H9 (cell line): ENCODE measurements around the gene KCNJ12. TPM values are rescaled to one million over a fixed set of nuclear protein-coding genes. Genes with fewer than 3 reads are reported as not detected.
A peak's percentile ranks its signal among the peaks of the same experiment; 100 is the strongest.

ENCODE experiments used
- DNase-seq: peaks from one replicate; pipeline ENCODE4 v3.0.0-alpha.2; 2017
- H2AFZ ChIP-seq: one replicate; pipeline ENCODE4 v1.6.1; 2013; ENCODE audit warnings: mild to moderate bottlenecking, low read length, control low read depth, moderate library complexity
- H2AK5ac ChIP-seq: 2 replicates; pipeline ENCODE4 v1.6.1; 2013; ENCODE audit warnings: low read length, control low read depth, mixed read lengths; ENCODE audit not compliant: insufficient read length
- H2BK120ac ChIP-seq: one replicate; pipeline ENCODE4 v1.6.1; 2013; ENCODE audit warnings: low read depth, mild to moderate bottlenecking, low read length, control low read depth, inconsistent platforms; ENCODE audit not compliant: poor library complexity, severe bottlenecking
- H2BK12ac ChIP-seq: 2 replicates; pipeline ENCODE4 v1.6.1; 2013; ENCODE audit warnings: low read length, control low read depth, mixed read lengths, low read depth; ENCODE audit not compliant: insufficient read length
- H2BK15ac ChIP-seq: 2 replicates; pipeline ENCODE4 v1.6.1; 2013; ENCODE audit warnings: low read depth, low read length, control low read depth
- H2BK20ac ChIP-seq: one replicate; pipeline ENCODE4 v1.6.1; 2013; ENCODE audit warnings: low read depth, mild to moderate bottlenecking, low read length, control low read depth, inconsistent platforms; ENCODE audit not compliant: poor library complexity, severe bottlenecking
- H2BK5ac ChIP-seq: 2 replicates; pipeline ENCODE4 v1.6.1; 2013; ENCODE audit warnings: low read length, control low read depth, mixed read lengths; ENCODE audit not compliant: insufficient read length
- H3K14ac ChIP-seq: 2 replicates; pipeline ENCODE4 v1.6.1; 2013; ENCODE audit warnings: low read length, control low read depth; ENCODE audit not compliant: insufficient read depth
- H3K18ac ChIP-seq: 2 replicates; pipeline ENCODE4 v1.6.1; 2013; ENCODE audit warnings: low read depth, mild to moderate bottlenecking, mixed read lengths, low read length, control low read depth; ENCODE audit not compliant: insufficient read length
- H3K23ac ChIP-seq: 2 replicates; pipeline ENCODE4 v1.6.1; 2013; ENCODE audit warnings: low read length, control low read depth, mixed read lengths, low read depth; ENCODE audit not compliant: insufficient read length
- H3K23me2 ChIP-seq: 2 replicates; pipeline ENCODE4 v1.6.1; 2013; ENCODE audit warnings: low read depth, mild to moderate bottlenecking, mixed read lengths, low read length, control low read depth; ENCODE audit not compliant: insufficient read length, poor library complexity, severe bottlenecking
- H3K27ac ChIP-seq: 2 replicates; pipeline ENCODE4 v1.5.1; 2013; ENCODE audit warnings: low read length, control low read depth, mixed read lengths, low read depth; ENCODE audit not compliant: insufficient read length
- H3K27me3 ChIP-seq: 2 replicates; pipeline ENCODE4 v1.6.1; 2013; ENCODE audit warnings: low read length, control low read depth, inconsistent platforms; ENCODE audit not compliant: insufficient read depth
- H3K4ac ChIP-seq: 2 replicates; pipeline ENCODE4 v1.6.1; 2013; ENCODE audit warnings: low read depth, mild to moderate bottlenecking, control low read depth, inconsistent platforms, low read length, moderate library complexity
- H3K4me1 ChIP-seq: 2 replicates; pipeline ENCODE4 v1.6.1; 2013; ENCODE audit warnings: low read length, control low read depth, inconsistent platforms; ENCODE audit not compliant: insufficient read depth
- H3K4me2 ChIP-seq: 2 replicates; pipeline ENCODE4 v1.6.1; 2013; ENCODE audit warnings: low read length, control low read depth, mixed read lengths; ENCODE audit not compliant: insufficient read length, insufficient read depth
- H3K56ac ChIP-seq: 2 replicates; pipeline ENCODE4 v1.6.1; 2013; ENCODE audit warnings: low read depth, mild to moderate bottlenecking, mixed read lengths, low read length, control low read depth; ENCODE audit not compliant: insufficient read length
- H3K79me1 ChIP-seq: 2 replicates; pipeline ENCODE4 v1.6.1; 2013; ENCODE audit warnings: low read depth, mild to moderate bottlenecking, moderate library complexity, low read length, control low read depth, inconsistent platforms; ENCODE audit not compliant: insufficient read depth, poor library complexity, severe bottlenecking
- H3K79me2 ChIP-seq: 2 replicates; pipeline ENCODE4 v1.6.1; 2013; ENCODE audit warnings: low read length, control low read depth, inconsistent platforms; ENCODE audit not compliant: insufficient read depth
- H3K9ac ChIP-seq: 2 replicates; pipeline ENCODE4 v1.6.1; 2013; ENCODE audit warnings: low read length, control low read depth, mixed read lengths; ENCODE audit not compliant: insufficient read length; ENCODE audit errors: extremely low read depth
- H3K9me3 ChIP-seq: one replicate; pipeline ENCODE4 v1.6.1; 2013; ENCODE audit warnings: low read depth, low read length, inconsistent platforms; ENCODE audit not compliant: control insufficient read depth
- H3T11ph ChIP-seq: one replicate; pipeline ENCODE4 v1.6.1; 2013; ENCODE audit warnings: mild to moderate bottlenecking, low read length, control low read depth, inconsistent platforms
- H4K20me1 ChIP-seq: one replicate; pipeline ENCODE4 v1.6.1; 2013; ENCODE audit not compliant: control insufficient read depth, insufficient read length, insufficient read depth
- H4K5ac ChIP-seq: 2 replicates; pipeline ENCODE4 v1.6.1; 2013; ENCODE audit warnings: low read depth, mild to moderate bottlenecking, mixed read lengths, low read length, control low read depth; ENCODE audit not compliant: insufficient read length
- H4K8ac ChIP-seq: replicated peaks from 2 replicates; pipeline ENCODE4 v1.6.1; 2013; ENCODE audit warnings: low read length, control low read depth, mixed read lengths, low read depth; ENCODE audit not compliant: insufficient read length
- H4K91ac ChIP-seq: 2 replicates; pipeline ENCODE4 v1.6.1; 2013; ENCODE audit warnings: low read depth, mild to moderate bottlenecking, moderate library complexity, mixed read lengths, low read length, control low read depth; ENCODE audit not compliant: insufficient read length
- H3K27ac Mint-ChIP-seq, 3 experiments: 2 replicates in 2 of 3; 3 replicates in 1 of 3; pipeline ENCODE4 v1.8.0; 2020 to 2021; ENCODE audit warnings: mixed read lengths in 3 of 3, mild to moderate bottlenecking in 1 of 3, moderate library complexity in 1 of 3
- H3K27me3 Mint-ChIP-seq: 2 replicates; pipeline ENCODE4 v1.8.0; 2021; ENCODE audit warnings: low read depth, mild to moderate bottlenecking, moderate library complexity, mixed read lengths
- H3K36me3 Mint-ChIP-seq, 3 experiments: 2 replicates in 2 of 3; 3 replicates in 1 of 3; pipeline ENCODE4 v1.8.0; 2020 to 2021; ENCODE audit warnings: low read depth in 3 of 3, mixed read lengths in 3 of 3; ENCODE audit not compliant: insufficient read depth in 1 of 3
- H3K4me1 Mint-ChIP-seq, 2 experiments: 2 replicates each; pipeline ENCODE4 v1.8.0; 2020; ENCODE audit warnings: mixed read lengths in 2 of 2
- H3K4me3 Mint-ChIP-seq, 2 experiments: 2 replicates in 1 of 2; 3 replicates in 1 of 2; pipeline ENCODE4 v1.8.0; 2020 to 2021; ENCODE audit warnings: mild to moderate bottlenecking in 2 of 2, mixed read lengths in 2 of 2, moderate library complexity in 1 of 2
- H3K9me3 Mint-ChIP-seq, 2 experiments: 2 replicates in 1 of 2; 3 replicates in 1 of 2; pipeline ENCODE4 v1.8.0; 2020; ENCODE audit warnings: mild to moderate bottlenecking in 2 of 2, mixed read lengths in 2 of 2, moderate library complexity in 1 of 2
- WGBS: extraction: QIAGEN DNeasy Blood & Tissue Kit; methylation state at CpG from one replicate; pipeline ENCODE4 v1.1.7; 2013; ENCODE audit warnings: missing lambda C conversion rate, low lambda C conversion rate, mixed read lengths; ENCODE audit not compliant: insufficient read length; ENCODE audit errors: extremely low coverage; 5-methylcytosine and 5-hydroxymethylcytosine counted together
- total RNA-seq: library from RNA; stranded (reverse); gene quantifications from 2 replicates; pipeline ENCODE4 v1.2.1, GENCODE V29; 2021
- TF ChIP-seq, protein P1 (sequence below): fragments of 200-600 bp; sonication (generic); conservative IDR thresholded peaks from 3 replicates; pipeline ENCODE4 v1.8.0; 2021; ENCODE audit warnings: antibody characterized with exemption, mild to moderate bottlenecking

The KCNJ12 gene
- total RNA-seq, 1 experiment from 2014 or later: 0.39 TPM

GRCh38 chr17:21388944-21389343, 12.8 kb downstream of the KCNJ12 start:
- Histone ChIP-seq H3K23ac (no peak overlapping the region), H3K9me3 (no peaks in the 10 kb centered on the region), H3K4ac (no peak overlapping the region), H3K18ac (no peak overlapping the region), H3K23me2 (no peaks in the 10 kb centered on the region), H3K79me2 (no peaks in the 10 kb centered on the region), H3K27me3 (no peaks in the 10 kb centered on the region), H4K5ac (no peak overlapping the region), H3K14ac (0 out of 2 replicates have a peak overlapping the region, but pooled peaks have one; percentile 50), H2BK5ac (no peak overlapping the region), H2BK15ac (peak overlapping the region; percentile 31; the same call in 1 of the 2 replicates), H4K91ac (no peak overlapping the region), H3K4me2 (no peak overlapping the region), H3K56ac (no peak overlapping the region), H2BK12ac (no peak overlapping the region), H3K9ac (no peak overlapping the region), H3K79me1 (no peaks in the 10 kb centered on the region), H3K27ac (no peak overlapping the region), H3K4me1 (no peaks in the 10 kb centered on the region), H4K20me1 (no peaks in the 10 kb centered on the region), H3T11ph (no peak overlapping the region), H2AK5ac (no peak overlapping the region), H2BK120ac (no peak overlapping the region), H2BK20ac (no peak overlapping the region), H4K8ac (no peak overlapping the region), H2AFZ (no peak overlapping the region)
- Mint-ChIP-seq H3K27ac (no peak overlapping the region), H3K4me1 (peaks cover 0 to 9% of the 10 kb centered on the region in 2 experiments; a peak in 1 of 4 replicates), H3K36me3 (peaks cover 0 to 2% (median 0%) of the 10 kb centered on the region in 3 experiments; a peak in 1 of 7 replicates), H3K4me3 (no peak overlapping the region), H3K27me3 (peaks cover 2% of the 10 kb centered on the region; the same call in 1 of the 2 replicates), H3K9me3 (no peaks in the 10 kb centered on the region)
- no CpG with 5 or more reads among the region's 6 CpGs for WGBS
- no peak for DNase-seq
- TF ChIP-seq, protein P1, sequence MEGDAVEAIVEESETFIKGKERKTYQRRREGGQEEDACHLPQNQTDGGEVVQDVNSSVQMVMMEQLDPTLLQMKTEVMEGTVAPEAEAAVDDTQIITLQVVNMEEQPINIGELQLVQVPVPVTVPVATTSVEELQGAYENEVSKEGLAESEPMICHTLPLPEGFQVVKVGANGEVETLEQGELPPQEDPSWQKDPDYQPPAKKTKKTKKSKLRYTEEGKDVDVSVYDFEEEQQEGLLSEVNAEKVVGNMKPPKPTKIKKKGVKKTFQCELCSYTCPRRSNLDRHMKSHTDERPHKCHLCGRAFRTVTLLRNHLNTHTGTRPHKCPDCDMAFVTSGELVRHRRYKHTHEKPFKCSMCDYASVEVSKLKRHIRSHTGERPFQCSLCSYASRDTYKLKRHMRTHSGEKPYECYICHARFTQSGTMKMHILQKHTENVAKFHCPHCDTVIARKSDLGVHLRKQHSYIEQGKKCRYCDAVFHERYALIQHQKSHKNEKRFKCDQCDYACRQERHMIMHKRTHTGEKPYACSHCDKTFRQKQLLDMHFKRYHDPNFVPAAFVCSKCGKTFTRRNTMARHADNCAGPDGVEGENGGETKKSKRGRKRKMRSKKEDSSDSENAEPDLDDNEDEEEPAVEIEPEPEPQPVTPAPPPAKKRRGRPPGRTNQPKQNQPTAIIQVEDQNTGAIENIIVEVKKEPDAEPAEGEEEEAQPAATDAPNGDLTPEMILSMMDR: no peak
